Brain microvascular endothelial cell (primary cell): ENCODE data around the gene TMEM237.

Experiments used
- DNase-seq: peaks from one replicate; pipeline ENCODE4 v3.0.0-alpha.2; 2020
- H3K27ac ChIP-seq: fragments of 250-450 bp; sonication (Bioruptor Pico); 2 replicates; pipeline ENCODE4 v1.5.1; 2020; ENCODE audit warnings: mild to moderate bottlenecking, moderate library complexity
- H3K27me3 ChIP-seq: fragments of 250-450 bp; sonication (Bioruptor Pico); replicated peaks from 2 replicates; pipeline ENCODE4 v1.5.1; 2020; ENCODE audit warnings: mild to moderate bottlenecking
- H3K36me3 ChIP-seq: fragments of 250-450 bp; sonication (Bioruptor Pico); replicated peaks from 2 replicates; pipeline ENCODE4 v1.5.1; 2020; ENCODE audit warnings: mild to moderate bottlenecking
- H3K4me3 ChIP-seq: 2 replicates; pipeline ENCODE4 v1.5.1; 2011; ENCODE audit warnings: low read depth, mild to moderate bottlenecking, control low read depth, low read length, moderate library complexity
- CTCF ChIP-seq: IDR thresholded peaks from 2 replicates; pipeline ENCODE4 v1.5.1; 2011; ENCODE audit warnings: low read depth, mild to moderate bottlenecking, moderate library complexity, low read length, control low read depth, inconsistent platforms; ENCODE audit errors: missing control alignments
- in situ Hi-C: cut with HindIII; loops from 2 replicates; pipeline ENCODE4 v1.10.0; 2017; ENCODE audit warnings: low sequenced_read_pairs, low pct_ligation_motif_present

TMEM237 gene

GRCh38 chr2:201631041-201631440 lies 12.3 kb downstream of the TMEM237 start:
- no peak for DNase-seq
- no peak overlapping the region for H3K4me3 ChIP-seq
- H3K27ac ChIP-seq = no peak overlapping the region
- H3K36me3 ChIP-seq = peaks cover 56% of the 10 kb centered on the region
- no peak for TF ChIP-seq CTCF
- H3K27me3 ChIP-seq = no peaks in the 10 kb centered on the region
- in situ Hi-C loops = no loop called here

GRCh38 chr2:201630577-201630976 lies 12.7 kb downstream of the TMEM237 start:
- H3K27me3 ChIP-seq = no peaks in the 10 kb centered on the region
- H3K36me3 ChIP-seq = peaks cover 52% of the 10 kb centered on the region
- in situ Hi-C loops = no loop called here
- TF ChIP-seq CTCF = no peak
- DNase-seq = no peak
- H3K27ac ChIP-seq = no peak overlapping the region
- no peak overlapping the region for H3K4me3 ChIP-seq

- TF ChIP-seq CTCF = no peak
- in situ Hi-C loops = no loop called here
- no peak overlapping the region for H3K27ac ChIP-seq
- no peak overlapping the region for H3K4me3 ChIP-seq
- peaks cover 48% of the 10 kb centered on the region for H3K36me3 ChIP-seq
- no peaks in the 10 kb centered on the region for H3K27me3 ChIP-seq
- peak; percentile 69 for DNase-seq
Observed at GRCh38 chr2:201628545-201628944, 14.8 kb downstream of the TMEM237 start.

GRCh38 chr2:201622306-201622970 lies 20.9 kb downstream of the TMEM237 start:
- no peak for DNase-seq
- H3K36me3 ChIP-seq = peaks cover 7% of the 10 kb centered on the region
- no peak for TF ChIP-seq CTCF
- no peak overlapping the region for H3K27ac ChIP-seq
- no peaks in the 10 kb centered on the region for H3K27me3 ChIP-seq
- in situ Hi-C loops = no loop called here
- no peak overlapping the region for H3K4me3 ChIP-seq

GRCh38 chr2:201621293-201621999 lies 21.9 kb downstream of the TMEM237 start:
- DNase-seq = peak; percentile 61
- no peak for TF ChIP-seq CTCF
- Histone ChIP-seq H3K4me3 (no peak overlapping the region), H3K27me3 (no peaks in the 10 kb centered on the region), H3K36me3 (peaks cover 4% of the 10 kb centered on the region), H3K27ac (peak overlapping the region; percentile 65)
- in situ Hi-C loops = no loop called here
